Osteoblast (primary cell): ENCODE data around the gene DDX56. TPM values are rescaled to one million over a fixed set of nuclear protein-coding genes. Genes with fewer than 3 reads are reported as not detected.

Experiments used
- DNase-seq: peaks from one replicate; pipeline ENCODE4 v3.0.0; 2011; ENCODE audit warnings: low spot score, mixed read lengths; ENCODE audit not compliant: insufficient read length; ENCODE audit errors: missing footprints
- H2AFZ ChIP-seq: 2 replicates; pipeline ENCODE4 v1.6.0; 2011; ENCODE audit warnings: mild to moderate bottlenecking, low read length
- H3K27ac ChIP-seq: 2 replicates; pipeline ENCODE4 v1.5.1; 2011; ENCODE audit warnings: mild to moderate bottlenecking, low read depth, low read length, moderate library complexity
- H3K27me3 ChIP-seq: 2 replicates; pipeline ENCODE4 v1.6.0; 2012; ENCODE audit warnings: mild to moderate bottlenecking, control low read depth, inconsistent platforms, low read length, moderate library complexity; ENCODE audit not compliant: insufficient read depth
- H3K36me3 ChIP-seq: 2 replicates; pipeline ENCODE4 v1.5.1; 2011; ENCODE audit warnings: mild to moderate bottlenecking, low read length, control low read depth, moderate library complexity; ENCODE audit not compliant: insufficient read depth
- H3K4me1 ChIP-seq: 2 replicates; pipeline ENCODE4 v1.5.1; 2011; ENCODE audit warnings: mild to moderate bottlenecking, low read length, control low read depth, moderate library complexity; ENCODE audit not compliant: insufficient read depth
- H3K4me2 ChIP-seq: 2 replicates; pipeline ENCODE4 v1.6.0; 2011; ENCODE audit warnings: mild to moderate bottlenecking, low read length; ENCODE audit not compliant: insufficient read depth
- H3K4me3 ChIP-seq: fragments of 200-600 bp; sonication (generic); 3 replicates; pipeline ENCODE4 v1.5.1; 2012; ENCODE audit warnings: mild to moderate bottlenecking, low read length, inconsistent platforms; ENCODE audit not compliant: insufficient read depth
- H3K79me2 ChIP-seq: 2 replicates; pipeline ENCODE4 v1.6.0; 2012; ENCODE audit warnings: mild to moderate bottlenecking, low read length, control low read depth, inconsistent platforms; ENCODE audit not compliant: insufficient read depth
- H3K9me3 ChIP-seq: 2 replicates; pipeline ENCODE4 v1.5.1; 2011; ENCODE audit warnings: low read depth, low read length, control low read depth
- H4K20me1 ChIP-seq: 2 replicates; pipeline ENCODE4 v1.6.0; 2012; ENCODE audit warnings: mild to moderate bottlenecking, low read length, control low read depth; ENCODE audit not compliant: insufficient read depth
- total RNA-seq: library from RNA; depleted of rRNA; stranded (reverse); fragments of >200 nt; gene quantifications from 2 replicates; pipeline ENCODE4 v1.2.3, GENCODE V29; 2012
- TF ChIP-seq, protein P1 (sequence below): IDR thresholded peaks from 2 replicates; pipeline ENCODE4 v1.5.1; 2011; ENCODE audit warnings: mild to moderate bottlenecking, low read depth, low read length, moderate library complexity; ENCODE audit errors: extremely low read depth

Gene DDX56
- total RNA-seq, 1 donor: 34.7 TPM

DNA sequence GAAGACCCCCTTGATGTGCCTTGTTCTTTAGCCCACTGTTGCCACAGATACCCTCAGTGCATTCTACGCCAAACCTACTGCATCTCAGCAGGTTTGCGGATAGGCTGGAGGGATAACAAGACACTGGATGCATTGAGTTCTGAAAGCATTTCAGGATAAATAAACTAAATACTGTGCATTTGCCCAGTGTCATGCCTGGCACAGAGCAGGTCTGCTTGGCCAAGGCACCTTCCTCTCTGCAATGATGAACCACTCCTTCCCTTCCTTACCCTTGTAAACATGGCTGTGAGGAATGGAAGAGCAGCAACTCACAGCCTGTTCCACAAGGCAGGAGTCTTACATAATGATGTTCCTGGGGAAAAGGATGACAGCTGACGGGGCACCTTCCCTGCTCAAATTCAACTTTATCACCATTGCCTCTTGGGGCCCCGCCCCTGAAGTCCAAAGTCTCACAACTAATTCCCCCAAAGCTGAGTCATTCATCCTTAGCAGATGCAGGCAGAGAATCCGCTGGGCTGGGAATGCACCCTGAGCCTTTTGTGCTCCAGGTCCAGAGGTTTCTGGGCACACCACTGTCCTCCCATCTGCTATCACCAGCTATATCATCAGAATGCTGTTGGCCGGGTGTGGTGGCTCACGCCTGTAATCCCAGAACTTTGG, 11.6 kb downstream of the DDX56 start:
- H3K36me3 ChIP-seq: peaks cover 22% of the 10 kb centered on the region
- TF ChIP-seq, protein P1, sequence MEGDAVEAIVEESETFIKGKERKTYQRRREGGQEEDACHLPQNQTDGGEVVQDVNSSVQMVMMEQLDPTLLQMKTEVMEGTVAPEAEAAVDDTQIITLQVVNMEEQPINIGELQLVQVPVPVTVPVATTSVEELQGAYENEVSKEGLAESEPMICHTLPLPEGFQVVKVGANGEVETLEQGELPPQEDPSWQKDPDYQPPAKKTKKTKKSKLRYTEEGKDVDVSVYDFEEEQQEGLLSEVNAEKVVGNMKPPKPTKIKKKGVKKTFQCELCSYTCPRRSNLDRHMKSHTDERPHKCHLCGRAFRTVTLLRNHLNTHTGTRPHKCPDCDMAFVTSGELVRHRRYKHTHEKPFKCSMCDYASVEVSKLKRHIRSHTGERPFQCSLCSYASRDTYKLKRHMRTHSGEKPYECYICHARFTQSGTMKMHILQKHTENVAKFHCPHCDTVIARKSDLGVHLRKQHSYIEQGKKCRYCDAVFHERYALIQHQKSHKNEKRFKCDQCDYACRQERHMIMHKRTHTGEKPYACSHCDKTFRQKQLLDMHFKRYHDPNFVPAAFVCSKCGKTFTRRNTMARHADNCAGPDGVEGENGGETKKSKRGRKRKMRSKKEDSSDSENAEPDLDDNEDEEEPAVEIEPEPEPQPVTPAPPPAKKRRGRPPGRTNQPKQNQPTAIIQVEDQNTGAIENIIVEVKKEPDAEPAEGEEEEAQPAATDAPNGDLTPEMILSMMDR: no peak
- H4K20me1 ChIP-seq: peaks cover 16% of the 10 kb centered on the region
- no peaks in the 10 kb centered on the region for H3K27me3 ChIP-seq
- no peak overlapping the region for H2AFZ ChIP-seq
- no peak overlapping the region for H3K4me2 ChIP-seq
- H3K27ac ChIP-seq: no peak overlapping the region
- no peaks in the 10 kb centered on the region for H3K79me2 ChIP-seq
- DNase-seq: no peak
- H3K9me3 ChIP-seq: no peaks in the 10 kb centered on the region
- H3K4me3 ChIP-seq: no peak overlapping the region
- peaks cover 3% of the 10 kb centered on the region for H3K4me1 ChIP-seq

- Histone ChIP-seq H3K79me2 (no peaks in the 10 kb centered on the region), H3K4me3 (no peak overlapping the region), H3K9me3 (no peaks in the 10 kb centered on the region), H4K20me1 (peaks cover 16% of the 10 kb centered on the region), H3K36me3 (peaks cover 21% of the 10 kb centered on the region), H2AFZ (no peak overlapping the region), H3K27me3 (no peaks in the 10 kb centered on the region), H3K4me2 (no peak overlapping the region), H3K4me1 (peaks cover 3% of the 10 kb centered on the region), H3K27ac (no peak overlapping the region)
- TF ChIP-seq, protein P1: no peak
- DNase-seq: no peak
Observed at GRCh38 chr7:44561481-44561880, 12.2 kb downstream of the DDX56 start.

- H3K36me3 ChIP-seq: peaks cover 4% of the 10 kb centered on the region
- peaks cover 3% of the 10 kb centered on the region for H3K4me1 ChIP-seq
- H3K27ac ChIP-seq: no peak overlapping the region
- H3K79me2 ChIP-seq: no peaks in the 10 kb centered on the region
- TF ChIP-seq, protein P1: no peak
- DNase-seq: no peak
- no peaks in the 10 kb centered on the region for H3K9me3 ChIP-seq
- H3K4me2 ChIP-seq: no peak overlapping the region
- no peak overlapping the region for H3K4me3 ChIP-seq
- no peaks in the 10 kb centered on the region for H3K27me3 ChIP-seq
- H4K20me1 ChIP-seq: peaks cover 3% of the 10 kb centered on the region
- H2AFZ ChIP-seq: no peak overlapping the region
Observed at GRCh38 chr7:44559485-44559884, 14.2 kb downstream of the DDX56 start.

- H3K36me3 ChIP-seq: no peaks in the 10 kb centered on the region
- peaks cover 3% of the 10 kb centered on the region for H3K4me1 ChIP-seq
- H3K4me2 ChIP-seq: no peak overlapping the region
- H3K27me3 ChIP-seq: no peaks in the 10 kb centered on the region
- TF ChIP-seq, protein P1: no peak
- no peaks in the 10 kb centered on the region for H4K20me1 ChIP-seq
- no peak overlapping the region for H3K27ac ChIP-seq
- H2AFZ ChIP-seq: no peak overlapping the region
- H3K4me3 ChIP-seq: no peak overlapping the region
- H3K9me3 ChIP-seq: no peaks in the 10 kb centered on the region
- no peak for DNase-seq
- H3K79me2 ChIP-seq: no peaks in the 10 kb centered on the region
Observed at GRCh38 chr7:44557485-44557884, 16.2 kb downstream of the DDX56 start.
